ENCODE results near the gene LGALS7B.

The LGALS7B gene

DNA sequence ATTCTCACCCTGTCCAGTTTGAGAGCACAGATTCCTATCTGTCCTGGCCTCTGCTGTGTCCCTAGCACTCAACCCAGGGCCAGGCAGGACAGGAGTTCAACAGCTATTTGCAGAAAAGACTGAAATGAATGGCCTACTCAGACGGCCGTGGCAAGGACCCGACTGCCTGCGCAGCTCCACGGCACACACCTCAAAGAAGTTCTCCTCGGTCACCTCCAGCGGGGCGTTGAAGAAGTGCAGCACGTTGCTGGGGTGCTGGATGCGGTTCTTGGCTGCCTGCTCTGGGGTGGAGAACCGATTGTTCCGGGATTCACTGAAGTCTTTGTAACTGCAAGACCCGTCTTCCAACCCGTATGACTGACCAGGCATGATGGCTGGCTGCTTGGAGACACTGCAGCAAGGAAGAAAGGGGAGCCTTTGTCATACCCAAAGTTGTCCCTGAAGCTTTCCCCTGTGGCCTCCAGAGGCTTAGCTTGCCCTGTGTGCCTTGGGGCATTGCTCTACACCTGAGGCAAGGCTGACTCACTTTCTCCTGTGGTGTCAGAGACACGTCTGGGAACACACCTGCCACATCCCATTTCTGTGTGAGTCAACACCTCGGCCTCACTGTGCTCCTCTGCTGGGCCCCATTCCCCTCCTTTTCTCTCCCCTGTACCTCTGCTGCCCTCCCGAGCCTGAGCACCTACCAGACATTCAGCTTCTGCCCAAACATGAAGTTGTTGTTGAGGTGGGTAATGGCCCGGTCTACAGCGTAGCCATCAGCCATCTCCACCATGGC is 49.4 kb downstream of the LGALS7B start:
- 0 out of 2 replicates have a peak, but pooled peaks have one; percentile 23 for TF ChIP-seq CTCF (conservative IDR thresholded peaks at IDR 0.05)
- H3K27ac ChIP-seq: peak overlapping the region; percentile 100

GRCh38 chr19:38838986-38839761 is 50.2 kb downstream of the LGALS7B start:
- peak overlapping the region; percentile 100 for H3K27ac ChIP-seq
- TF ChIP-seq CTCF (conservative IDR thresholded peaks at IDR 0.05): no peak

DNA sequence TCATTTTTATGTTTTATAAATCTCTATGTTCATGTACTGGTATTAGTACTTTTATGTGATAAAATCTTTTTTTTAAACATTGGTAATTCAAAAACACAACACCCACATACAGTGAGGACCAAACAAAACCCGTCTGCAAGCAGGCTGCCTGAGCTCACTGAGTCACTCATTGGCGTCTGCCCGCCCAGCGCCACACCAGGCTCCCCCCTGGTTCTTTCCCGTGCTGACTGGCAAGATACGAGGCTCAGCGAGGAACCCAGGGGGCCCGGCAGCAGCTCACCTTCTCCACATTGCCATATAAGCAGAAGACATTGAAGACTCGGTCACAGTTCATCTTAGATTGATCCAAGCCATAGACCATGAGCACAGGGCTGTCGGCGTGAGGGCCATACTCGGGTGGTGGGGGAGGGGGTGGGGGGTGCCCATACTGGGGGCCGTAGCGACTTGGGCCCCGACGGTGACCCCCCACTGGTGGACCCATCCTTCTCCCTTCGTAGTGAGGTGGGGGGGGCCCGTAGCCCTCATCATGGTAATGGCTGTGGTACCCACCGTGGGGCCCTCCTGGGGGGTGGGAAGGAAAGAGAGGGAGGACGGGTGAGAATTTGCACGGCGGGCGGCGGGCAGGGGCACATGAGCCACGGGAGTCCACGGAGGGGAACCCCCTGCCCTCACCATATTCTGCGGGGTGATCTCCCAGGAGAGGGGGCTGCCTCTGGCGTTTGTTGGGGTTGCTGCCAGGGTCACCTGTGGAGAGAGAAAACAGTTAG is 51.0 kb downstream of the LGALS7B start:
- no peak for TF ChIP-seq CTCF (conservative IDR thresholded peaks at IDR 0.05)
- H3K27ac ChIP-seq: peak overlapping the region; percentile 100

GRCh38 chr19:38840583-38840968 is 51.6 kb downstream of the LGALS7B start:
- TF ChIP-seq CTCF (conservative IDR thresholded peaks at IDR 0.05): no peak
- peak overlapping the region; percentile 100 for H3K27ac ChIP-seq
